ENCODE data around the gene NCAM1.

NCAM1 gene

DNA sequence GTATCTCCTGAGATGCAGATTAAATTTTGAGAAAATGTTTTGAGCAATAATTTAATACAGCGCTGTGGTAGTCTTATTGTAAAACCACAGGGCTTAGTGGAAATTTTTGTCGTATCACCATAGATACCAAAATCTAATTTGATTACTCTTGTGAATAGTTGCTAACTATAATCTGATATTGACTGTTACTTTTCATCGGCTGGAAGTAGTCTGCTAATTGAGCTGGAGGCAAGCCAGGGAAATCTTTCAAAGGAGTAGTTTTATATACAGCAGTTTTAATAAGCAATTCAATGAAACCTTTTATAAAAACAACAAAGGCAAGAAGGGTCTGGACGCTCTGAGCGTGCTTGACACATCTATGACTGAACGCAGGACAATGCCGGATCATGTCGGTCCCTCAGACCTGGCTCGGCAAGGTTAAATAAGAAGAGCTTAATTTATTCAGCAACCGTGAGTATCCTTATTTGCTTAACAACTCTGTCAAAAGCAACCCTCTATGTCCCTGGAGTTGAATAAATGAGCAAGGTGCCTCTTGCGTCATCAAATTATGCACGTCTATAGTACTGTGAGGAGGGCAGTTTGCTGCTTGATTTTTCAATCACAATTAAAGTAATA is 121.2 kb downstream of the NCAM1 start:
- no peak overlapping the region for H3K4me3 ChIP-seq (ENCODE audit: low read depth, low read length)
- no peak overlapping the region for H2AFZ ChIP-seq
- H3K9ac ChIP-seq = no peak overlapping the region
- TF ChIP-seq, protein P1, sequence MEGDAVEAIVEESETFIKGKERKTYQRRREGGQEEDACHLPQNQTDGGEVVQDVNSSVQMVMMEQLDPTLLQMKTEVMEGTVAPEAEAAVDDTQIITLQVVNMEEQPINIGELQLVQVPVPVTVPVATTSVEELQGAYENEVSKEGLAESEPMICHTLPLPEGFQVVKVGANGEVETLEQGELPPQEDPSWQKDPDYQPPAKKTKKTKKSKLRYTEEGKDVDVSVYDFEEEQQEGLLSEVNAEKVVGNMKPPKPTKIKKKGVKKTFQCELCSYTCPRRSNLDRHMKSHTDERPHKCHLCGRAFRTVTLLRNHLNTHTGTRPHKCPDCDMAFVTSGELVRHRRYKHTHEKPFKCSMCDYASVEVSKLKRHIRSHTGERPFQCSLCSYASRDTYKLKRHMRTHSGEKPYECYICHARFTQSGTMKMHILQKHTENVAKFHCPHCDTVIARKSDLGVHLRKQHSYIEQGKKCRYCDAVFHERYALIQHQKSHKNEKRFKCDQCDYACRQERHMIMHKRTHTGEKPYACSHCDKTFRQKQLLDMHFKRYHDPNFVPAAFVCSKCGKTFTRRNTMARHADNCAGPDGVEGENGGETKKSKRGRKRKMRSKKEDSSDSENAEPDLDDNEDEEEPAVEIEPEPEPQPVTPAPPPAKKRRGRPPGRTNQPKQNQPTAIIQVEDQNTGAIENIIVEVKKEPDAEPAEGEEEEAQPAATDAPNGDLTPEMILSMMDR (IDR thresholded peaks at IDR 0.05) = no peak
- H3K27ac ChIP-seq = no peak overlapping the region
- no peaks in the 10 kb centered on the region for H3K4me1 ChIP-seq
- H3K79me2 ChIP-seq = no peaks in the 10 kb centered on the region
- no peaks in the 10 kb centered on the region for H3K9me3 ChIP-seq (ENCODE audit: control insufficient read depth, low read length)
- no peak overlapping the region for H3K4me2 ChIP-seq (ENCODE audit: low read length)
- no peaks in the 10 kb centered on the region for H3K36me3 ChIP-seq (ENCODE audit: control insufficient read depth, insufficient read depth, low read length)
- no peaks in the 10 kb centered on the region for H3K27me3 ChIP-seq (ENCODE audit: control insufficient read depth, insufficient read depth, low read length)

GRCh38 chr11:113083571-113083970 is 122.4 kb downstream of the NCAM1 start:
- Histone ChIP-seq H2AFZ (no peak overlapping the region), H3K36me3 (ENCODE audit: control insufficient read depth, insufficient read depth, low read length) (no peaks in the 10 kb centered on the region), H3K27ac (no peak overlapping the region), H3K27me3 (ENCODE audit: control insufficient read depth, insufficient read depth, low read length) (no peaks in the 10 kb centered on the region), H3K79me2 (no peaks in the 10 kb centered on the region), H3K9me3 (ENCODE audit: control insufficient read depth, low read length) (no peaks in the 10 kb centered on the region), H3K4me3 (ENCODE audit: low read depth, low read length) (no peak overlapping the region), H3K4me2 (ENCODE audit: low read length) (no peak overlapping the region), H3K4me1 (no peaks in the 10 kb centered on the region), H3K9ac (no peak overlapping the region)
- TF ChIP-seq, protein P1 (IDR thresholded peaks at IDR 0.05) = no peak

- TF ChIP-seq, protein P1 (IDR thresholded peaks at IDR 0.05) = no peak
These were observed 123.1 kb downstream of the NCAM1 start for GRCh38 chr11:113084297-113084696.

DNA sequence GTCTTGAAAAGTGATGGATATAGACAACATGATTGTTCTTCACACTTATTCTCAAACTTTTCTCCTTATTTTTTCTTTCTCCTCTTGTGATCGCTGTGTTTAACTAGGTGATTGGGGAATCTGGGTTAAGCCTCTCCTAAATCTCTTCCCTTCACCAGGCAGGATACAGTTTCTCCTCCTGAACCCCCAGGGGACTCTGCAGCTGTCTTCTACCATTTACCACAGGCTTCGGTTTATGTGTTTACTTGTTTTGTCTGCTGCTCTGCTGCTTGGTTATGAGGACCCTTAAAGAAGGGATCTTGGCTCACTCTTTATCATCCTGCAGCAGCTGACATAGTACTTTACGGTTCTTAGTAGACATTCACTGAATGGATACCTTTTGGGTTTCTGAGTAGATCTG is 124.2 kb downstream of the NCAM1 start:
- Histone ChIP-seq H3K27me3 (ENCODE audit: control insufficient read depth, insufficient read depth, low read length) (no peaks in the 10 kb centered on the region), H3K9ac (no peak overlapping the region), H3K27ac (no peak overlapping the region), H3K4me3 (ENCODE audit: low read depth, low read length) (no peak overlapping the region), H3K79me2 (no peaks in the 10 kb centered on the region), H3K4me1 (no peaks in the 10 kb centered on the region), H3K9me3 (ENCODE audit: control insufficient read depth, low read length) (no peaks in the 10 kb centered on the region), H3K36me3 (ENCODE audit: control insufficient read depth, insufficient read depth, low read length) (no peaks in the 10 kb centered on the region), H3K4me2 (ENCODE audit: low read length) (no peak overlapping the region), H2AFZ (no peak overlapping the region)
- TF ChIP-seq, protein P1 (IDR thresholded peaks at IDR 0.05) = no peak

More at GRCh38 chr11:113084297-113084696, 123.1 kb downstream of the NCAM1 start:
- Histone ChIP-seq H3K27ac (no peak overlapping the region), H3K4me2 (ENCODE audit: low read length) (no peak overlapping the region), H3K4me3 (ENCODE audit: low read depth, low read length) (no peak overlapping the region), H3K79me2 (no peaks in the 10 kb centered on the region), H3K9ac (no peak overlapping the region), H3K36me3 (ENCODE audit: control insufficient read depth, insufficient read depth, low read length) (no peaks in the 10 kb centered on the region), H2AFZ (no peak overlapping the region), H3K4me1 (no peaks in the 10 kb centered on the region), H3K27me3 (ENCODE audit: control insufficient read depth, insufficient read depth, low read length) (no peaks in the 10 kb centered on the region), H3K9me3 (ENCODE audit: control insufficient read depth, low read length) (no peaks in the 10 kb centered on the region)

- Histone ChIP-seq H3K9ac (no peak overlapping the region), H3K4me3 (ENCODE audit: low read depth, low read length) (no peak overlapping the region), H3K27ac (no peak overlapping the region), H3K9me3 (ENCODE audit: control insufficient read depth, low read length) (no peaks in the 10 kb centered on the region), H3K4me2 (ENCODE audit: low read length) (no peak overlapping the region), H3K4me1 (no peaks in the 10 kb centered on the region), H3K36me3 (ENCODE audit: control insufficient read depth, insufficient read depth, low read length) (no peaks in the 10 kb centered on the region), H3K27me3 (ENCODE audit: control insufficient read depth, insufficient read depth, low read length) (no peaks in the 10 kb centered on the region), H2AFZ (no peak overlapping the region), H3K79me2 (no peaks in the 10 kb centered on the region)
- TF ChIP-seq, protein P1 (IDR thresholded peaks at IDR 0.05) = no peak
These were observed 126.5 kb downstream of the NCAM1 start for GRCh38 chr11:113087706-113088105.
